GM18520 (cell line): ENCODE results near the gene AHNAK2.

Experiments used
- ATAC-seq: cut with Tn5 transposase; IDR thresholded peaks from one replicate; pipeline ENCODE4 v1.9.1; 2021; ENCODE audit not compliant: unreplicated experiment

Gene AHNAK2

DNA sequence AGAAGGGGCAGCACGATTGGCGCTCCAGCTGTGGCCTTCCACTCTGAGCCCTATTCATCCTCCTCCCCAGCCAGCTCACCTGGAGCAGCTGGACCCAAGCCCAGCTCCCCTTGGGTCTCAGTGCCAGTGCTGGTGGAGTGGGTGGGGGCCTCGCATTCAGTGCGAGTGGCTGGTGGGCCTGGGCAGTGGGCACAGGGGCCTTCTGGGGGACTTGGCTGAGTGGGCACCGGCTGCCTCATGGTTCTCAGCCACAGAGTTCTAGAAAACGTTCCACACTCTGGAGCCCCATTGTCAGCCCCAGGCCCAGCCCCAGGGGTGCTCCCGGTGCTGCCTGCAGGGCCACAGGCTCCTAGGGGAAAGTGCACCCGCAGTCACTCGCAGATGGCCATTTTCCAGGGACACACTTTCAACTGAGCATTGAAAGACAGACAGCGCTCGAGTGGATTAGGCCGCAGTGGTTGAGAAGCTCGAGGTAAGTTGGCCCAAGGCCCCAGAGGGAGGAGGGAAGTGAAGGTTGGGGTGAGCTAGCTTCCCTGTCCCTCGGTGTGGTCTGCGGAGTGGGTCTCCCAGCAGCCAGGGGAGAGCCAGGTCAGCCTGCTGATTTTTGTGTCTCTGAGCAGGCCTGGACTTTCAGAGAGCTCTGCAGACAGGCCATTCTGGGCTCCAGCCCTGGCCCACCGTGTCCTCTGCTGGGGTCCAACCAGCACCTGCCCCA lies 11.2 kb upstream of the AHNAK2 start:
- ATAC-seq = no peak

DNA sequence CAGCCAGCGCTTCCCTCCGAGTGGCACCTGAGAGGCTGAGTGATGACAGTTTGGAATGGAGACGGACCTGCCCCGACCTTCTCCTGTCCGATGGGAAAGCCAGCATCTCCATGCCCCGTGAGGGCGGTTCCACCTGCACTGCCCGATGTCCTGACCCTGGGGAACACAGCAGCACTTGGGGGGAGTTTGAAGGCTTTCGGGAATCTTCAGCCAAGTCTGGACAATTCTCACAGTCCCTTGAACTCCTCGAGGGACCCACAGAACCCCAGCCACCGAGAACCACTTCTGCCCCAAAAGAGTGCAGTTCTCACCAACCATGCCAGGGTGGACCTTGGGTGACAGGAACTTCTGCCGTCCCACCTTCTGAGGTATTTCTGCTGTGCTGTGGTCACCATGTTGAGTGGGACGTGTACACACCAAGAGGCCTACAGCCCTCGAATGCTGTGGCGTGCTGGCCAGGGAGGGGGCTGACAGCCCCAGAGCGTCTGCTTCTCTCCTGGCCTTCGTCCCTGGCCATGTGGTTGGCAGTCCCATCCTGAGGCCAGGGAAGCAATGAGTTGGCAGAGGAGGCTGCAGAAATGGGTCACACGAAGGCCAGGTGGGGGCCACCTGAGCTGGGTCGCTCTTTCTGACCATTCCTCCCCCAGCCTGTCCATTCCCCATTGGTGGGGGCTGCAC lies 8.5 kb upstream of the AHNAK2 start:
- no peak for ATAC-seq

- ATAC-seq = peak; percentile 98
Observed at GRCh38 chr14:104985675-104986486, 7.7 kb upstream of the AHNAK2 start, which contains the start of gene CLBA1. Gene CLBA1 (plus strand): TSS chr14:104985788. CDS start chr14:104986432, 644 bp downstream.

DNA sequence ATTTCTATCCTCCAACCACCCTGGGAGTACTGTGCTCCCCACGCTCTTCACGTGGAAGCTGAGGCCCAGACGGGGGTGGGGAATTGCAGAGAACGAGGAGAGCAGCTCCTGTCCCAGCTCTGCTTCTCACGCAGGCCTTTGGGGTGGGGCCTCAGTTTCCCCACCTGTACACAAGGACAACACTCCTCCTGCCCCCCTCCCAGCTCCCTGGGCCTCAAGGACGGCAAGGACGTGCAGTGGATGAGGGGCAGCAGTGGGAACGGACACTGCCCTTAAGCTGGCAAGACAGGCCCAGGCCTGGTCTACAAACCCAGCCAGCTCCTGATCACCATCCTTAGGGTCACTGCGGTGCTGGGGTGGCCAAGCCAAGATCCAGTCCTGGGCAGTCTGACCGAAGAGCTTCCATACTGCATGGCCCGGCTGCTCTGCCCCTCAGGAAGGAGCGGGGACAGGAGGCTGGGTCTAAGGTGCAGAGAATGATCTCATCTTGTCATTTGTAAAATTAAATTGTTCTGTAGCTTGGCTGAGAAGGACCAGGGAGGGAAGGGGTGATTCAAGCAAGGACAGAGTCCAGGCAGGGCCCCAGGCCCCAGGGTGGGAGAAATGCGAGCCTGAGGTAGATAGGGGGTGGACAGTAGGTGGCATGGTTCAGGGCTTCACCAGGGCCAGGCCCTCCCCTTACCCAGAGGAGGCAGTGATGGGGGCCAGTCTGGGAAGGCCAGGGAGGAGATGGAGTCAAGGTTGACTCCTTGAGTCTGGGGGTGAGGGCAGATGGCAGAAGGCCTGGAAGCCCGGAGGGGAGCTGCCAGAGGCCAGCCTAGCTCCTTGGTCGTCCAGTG lies 6.1 kb upstream of the AHNAK2 start:
- ATAC-seq = no peak

GRCh38 chr14:104983231-104983721 lies 5.1 kb upstream of the AHNAK2 start:
- no peak for ATAC-seq

DNA sequence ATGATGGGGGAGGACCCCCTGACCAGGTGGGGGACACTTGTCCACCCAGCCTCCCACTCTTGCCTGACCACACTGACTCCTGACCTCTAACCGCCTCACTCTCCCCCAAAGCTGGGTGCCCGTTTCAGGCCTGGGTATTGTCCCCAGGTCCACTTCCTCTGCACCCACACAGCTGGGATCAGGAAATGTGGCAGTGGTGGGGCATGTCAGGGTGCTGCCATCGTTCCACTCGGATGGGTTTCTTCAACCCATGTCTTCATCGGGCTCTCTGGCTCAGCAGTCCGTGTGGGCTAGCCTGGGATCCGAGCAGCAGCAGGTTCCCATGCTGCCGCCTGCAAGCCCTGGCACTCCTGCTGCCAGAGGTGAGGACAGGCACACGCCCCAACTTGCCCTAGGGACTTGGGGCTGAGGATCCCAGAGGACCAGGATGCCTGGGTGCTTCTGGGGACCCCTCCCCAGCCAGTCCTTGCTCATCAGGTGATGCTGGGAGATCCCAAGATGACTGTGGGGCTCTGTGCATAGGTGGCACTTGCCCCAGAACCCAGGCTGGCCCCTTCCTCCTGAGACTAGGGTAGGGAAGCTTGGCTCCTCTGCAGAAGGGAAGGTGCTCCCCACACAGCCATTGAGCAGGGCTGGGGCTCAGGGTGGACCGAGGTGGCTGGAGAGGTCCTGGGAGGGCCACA lies 4.5 kb upstream of the AHNAK2 start:
- no peak for ATAC-seq

DNA sequence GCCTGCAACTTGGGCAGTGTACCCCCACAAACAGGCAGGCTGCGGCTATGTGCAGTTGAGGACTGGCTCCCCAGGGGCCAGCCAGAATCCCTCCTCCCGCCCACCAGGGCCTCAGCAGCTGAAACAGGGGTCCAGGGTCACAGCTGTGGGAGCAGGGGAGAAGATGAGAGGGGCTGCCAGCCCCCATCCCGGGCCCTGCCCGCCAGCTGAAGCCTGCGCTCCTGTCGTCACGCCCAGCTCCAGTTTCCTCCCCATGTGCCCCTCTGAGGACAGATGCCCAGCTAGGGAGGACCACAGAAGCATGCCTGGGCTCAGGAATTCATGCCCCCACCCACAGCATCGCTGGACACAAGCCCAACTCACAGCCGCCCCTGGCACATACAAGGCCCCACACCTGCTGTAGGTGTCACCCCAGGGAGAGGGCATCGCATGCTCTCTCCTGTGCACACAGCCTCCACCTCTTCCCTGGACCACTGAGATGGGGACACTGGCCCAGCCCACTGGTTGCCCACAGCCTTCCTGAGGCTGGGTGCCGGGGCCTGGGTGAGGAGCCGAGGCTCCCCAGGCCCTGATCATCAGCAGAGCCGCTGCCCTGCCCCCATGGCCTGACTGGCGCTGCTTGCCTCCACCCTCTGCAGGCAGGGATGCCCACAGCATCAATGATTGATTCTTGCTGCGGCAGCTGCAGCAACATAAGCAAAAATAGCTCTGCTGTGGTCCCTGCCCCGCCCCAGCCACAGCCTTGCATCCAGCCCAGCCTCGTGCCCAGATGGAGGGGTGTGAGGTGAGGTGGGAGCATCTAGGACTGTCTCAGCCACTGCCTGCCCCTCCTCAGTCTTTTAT lies 3.7 kb upstream of the AHNAK2 start:
- ATAC-seq = no peak

GRCh38 chr14:104980611-104981531 lies 2.7 kb upstream of the AHNAK2 start:
- ATAC-seq = no peak

- ATAC-seq = no peak
Observed at GRCh38 chr14:104979758-104980610, 1.8 kb upstream of the AHNAK2 start.

DNA sequence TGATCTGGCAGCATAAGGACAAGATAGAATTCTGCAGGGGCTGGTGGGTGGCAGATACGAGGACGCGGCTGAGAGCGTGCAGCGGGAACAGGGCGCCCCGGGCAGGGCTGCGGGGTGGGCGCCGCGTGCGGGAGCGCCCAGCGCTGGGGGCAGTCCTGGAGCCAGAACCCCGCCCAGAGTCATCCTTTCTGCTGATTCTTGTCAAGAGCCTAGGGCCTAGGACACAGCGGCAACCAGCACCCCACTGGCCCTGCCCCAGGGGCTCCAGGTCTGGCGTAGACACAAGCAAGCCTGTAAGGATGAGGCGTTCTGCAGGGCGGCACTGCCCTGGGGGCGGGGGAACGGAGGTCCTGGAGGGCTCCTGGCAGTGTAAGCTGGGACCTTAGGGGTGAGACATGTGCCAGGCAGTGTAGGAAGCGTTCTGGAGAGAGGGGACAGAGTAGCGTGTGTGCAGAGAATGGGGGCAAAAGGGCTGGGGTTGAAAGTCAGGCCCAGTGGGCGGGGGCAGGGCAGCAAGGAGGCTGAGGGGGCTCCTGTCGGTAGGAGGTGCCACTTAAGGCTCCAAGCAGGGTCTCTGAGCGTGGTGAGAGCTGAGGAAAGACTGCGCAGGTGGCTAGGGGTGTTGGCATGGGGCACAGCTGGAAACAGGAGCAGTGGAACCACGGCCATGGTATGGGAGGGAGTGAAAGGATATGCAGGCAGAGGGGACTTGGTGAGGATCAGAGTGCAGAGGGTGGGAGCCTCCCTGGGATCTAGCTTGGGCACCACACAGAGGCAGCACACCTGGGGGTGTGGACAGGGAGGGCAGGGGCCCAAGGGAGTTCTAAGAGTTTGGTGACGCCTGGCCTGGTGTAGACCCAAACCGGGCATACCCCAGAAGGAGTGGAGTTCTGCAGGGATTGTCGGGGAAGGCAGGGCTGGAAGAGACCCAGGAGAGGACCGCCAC lies 845 bp upstream of the AHNAK2 start:
- ATAC-seq = no peak

GRCh38 chr14:104977008-104977680 lies 1.0 kb downstream of the AHNAK2 start:
- no peak for ATAC-seq

- ATAC-seq = no peak
Observed at GRCh38 chr14:104976198-104977007, 1.8 kb downstream of the AHNAK2 start.

GRCh38 chr14:104975481-104976197 lies 2.5 kb downstream of the AHNAK2 start:
- ATAC-seq = no peak
